Progenitor cell of endocrine pancreas (in vitro differentiated cells): ENCODE results near the gene ABLIM1. TPM values are rescaled to one million over a fixed set of nuclear protein-coding genes. Genes with fewer than 3 reads are reported as not detected.

Experiments
- DNase-seq: peaks from one replicate; pipeline ENCODE4 v3.0.0; 2021; ENCODE audit warnings: low spot score; ENCODE audit not compliant: unreplicated experiment
- H3K27ac Mint-ChIP-seq: 2 replicates; pipeline ENCODE4 v1.8.0; 2021; ENCODE audit warnings: mild to moderate bottlenecking, moderate library complexity, mixed read lengths
- H3K27me3 Mint-ChIP-seq: 2 replicates; pipeline ENCODE4 v1.8.0; 2021; ENCODE audit warnings: mixed read lengths
- H3K36me3 Mint-ChIP-seq: 2 replicates; pipeline ENCODE4 v1.8.0; 2022; ENCODE audit warnings: mixed read lengths; ENCODE audit not compliant: insufficient read depth
- H3K4me1 Mint-ChIP-seq: 2 replicates; pipeline ENCODE4 v1.8.0; 2021; ENCODE audit warnings: low read depth, mixed read lengths
- H3K4me3 Mint-ChIP-seq: 2 replicates; pipeline ENCODE4 v1.8.0; 2021; ENCODE audit warnings: low read depth, mild to moderate bottlenecking, moderate library complexity, mixed read lengths
- H3K9me3 Mint-ChIP-seq: 2 replicates; pipeline ENCODE4 v1.8.0; 2021; ENCODE audit warnings: low read depth, mixed read lengths
- total RNA-seq: library from RNA; stranded (reverse); gene quantifications from 2 replicates; pipeline ENCODE4 v1.2.1, GENCODE V29; 2021
- TF ChIP-seq, protein P1 (sequence below): fragments of 200-600 bp; sonication (generic); IDR thresholded peaks from one replicate; pipeline ENCODE4 v1.5.0; 2021; ENCODE audit warnings: antibody characterized with exemption, mild to moderate bottlenecking; ENCODE audit not compliant: unreplicated experiment

The ABLIM1 gene
- total RNA-seq, 1 donor from 2014 or later = 59.1 TPM

DNA sequence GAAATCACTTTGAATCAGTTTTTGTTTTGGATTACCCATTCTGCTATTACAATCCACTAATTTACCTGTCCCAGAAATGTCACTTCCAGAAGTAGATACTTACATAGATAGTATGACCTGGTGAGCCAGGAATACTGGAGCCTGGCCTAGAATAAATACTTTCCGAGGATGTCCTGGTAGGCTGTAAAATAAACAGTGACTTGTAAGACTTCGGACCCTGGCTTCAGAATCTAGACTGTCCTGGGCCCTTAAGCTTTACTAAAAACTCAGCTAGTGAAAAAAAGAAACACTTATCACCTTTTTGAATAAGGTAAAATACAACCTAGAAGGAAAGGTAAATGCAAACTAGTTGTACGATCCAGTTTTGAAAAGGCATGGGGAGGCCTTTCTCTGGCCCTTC is 184.3 kb downstream of the ABLIM1 start:
- Mint-ChIP-seq H3K27ac (no peak overlapping the region), H3K27me3 (no peaks in the 10 kb centered on the region), H3K9me3 (no peaks in the 10 kb centered on the region), H3K36me3 (peaks cover 6% of the 10 kb centered on the region), H3K4me1 (peaks cover 10% of the 10 kb centered on the region), H3K4me3 (no peak overlapping the region)
- TF ChIP-seq, protein P1, sequence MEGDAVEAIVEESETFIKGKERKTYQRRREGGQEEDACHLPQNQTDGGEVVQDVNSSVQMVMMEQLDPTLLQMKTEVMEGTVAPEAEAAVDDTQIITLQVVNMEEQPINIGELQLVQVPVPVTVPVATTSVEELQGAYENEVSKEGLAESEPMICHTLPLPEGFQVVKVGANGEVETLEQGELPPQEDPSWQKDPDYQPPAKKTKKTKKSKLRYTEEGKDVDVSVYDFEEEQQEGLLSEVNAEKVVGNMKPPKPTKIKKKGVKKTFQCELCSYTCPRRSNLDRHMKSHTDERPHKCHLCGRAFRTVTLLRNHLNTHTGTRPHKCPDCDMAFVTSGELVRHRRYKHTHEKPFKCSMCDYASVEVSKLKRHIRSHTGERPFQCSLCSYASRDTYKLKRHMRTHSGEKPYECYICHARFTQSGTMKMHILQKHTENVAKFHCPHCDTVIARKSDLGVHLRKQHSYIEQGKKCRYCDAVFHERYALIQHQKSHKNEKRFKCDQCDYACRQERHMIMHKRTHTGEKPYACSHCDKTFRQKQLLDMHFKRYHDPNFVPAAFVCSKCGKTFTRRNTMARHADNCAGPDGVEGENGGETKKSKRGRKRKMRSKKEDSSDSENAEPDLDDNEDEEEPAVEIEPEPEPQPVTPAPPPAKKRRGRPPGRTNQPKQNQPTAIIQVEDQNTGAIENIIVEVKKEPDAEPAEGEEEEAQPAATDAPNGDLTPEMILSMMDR = no peak
- DNase-seq = no peak

DNA sequence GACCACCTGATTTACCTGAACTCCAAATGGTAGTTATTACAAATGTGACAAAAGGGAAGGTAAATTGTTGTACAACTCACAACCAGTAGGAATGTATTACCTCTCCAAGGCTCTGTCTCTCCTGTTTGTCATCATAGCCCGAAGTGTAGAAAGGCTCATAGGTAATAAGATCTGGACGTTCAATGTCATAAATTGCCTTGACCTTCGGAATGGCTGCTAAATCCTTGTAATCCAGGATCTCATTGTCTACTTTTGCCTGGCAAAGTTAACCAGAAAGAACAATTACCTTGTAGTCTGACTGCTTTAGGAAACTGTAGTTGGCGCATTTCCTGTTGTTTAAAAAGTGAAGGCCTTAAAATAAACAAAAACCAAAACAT is 185.2 kb downstream of the ABLIM1 start:
- Mint-ChIP-seq H3K36me3 (peaks cover 6% of the 10 kb centered on the region), H3K9me3 (no peaks in the 10 kb centered on the region), H3K4me1 (peaks cover 10% of the 10 kb centered on the region), H3K4me3 (no peak overlapping the region), H3K27me3 (no peaks in the 10 kb centered on the region), H3K27ac (peak overlapping the region; percentile 65)
- TF ChIP-seq, protein P1 = no peak
- DNase-seq = no peak

DNA sequence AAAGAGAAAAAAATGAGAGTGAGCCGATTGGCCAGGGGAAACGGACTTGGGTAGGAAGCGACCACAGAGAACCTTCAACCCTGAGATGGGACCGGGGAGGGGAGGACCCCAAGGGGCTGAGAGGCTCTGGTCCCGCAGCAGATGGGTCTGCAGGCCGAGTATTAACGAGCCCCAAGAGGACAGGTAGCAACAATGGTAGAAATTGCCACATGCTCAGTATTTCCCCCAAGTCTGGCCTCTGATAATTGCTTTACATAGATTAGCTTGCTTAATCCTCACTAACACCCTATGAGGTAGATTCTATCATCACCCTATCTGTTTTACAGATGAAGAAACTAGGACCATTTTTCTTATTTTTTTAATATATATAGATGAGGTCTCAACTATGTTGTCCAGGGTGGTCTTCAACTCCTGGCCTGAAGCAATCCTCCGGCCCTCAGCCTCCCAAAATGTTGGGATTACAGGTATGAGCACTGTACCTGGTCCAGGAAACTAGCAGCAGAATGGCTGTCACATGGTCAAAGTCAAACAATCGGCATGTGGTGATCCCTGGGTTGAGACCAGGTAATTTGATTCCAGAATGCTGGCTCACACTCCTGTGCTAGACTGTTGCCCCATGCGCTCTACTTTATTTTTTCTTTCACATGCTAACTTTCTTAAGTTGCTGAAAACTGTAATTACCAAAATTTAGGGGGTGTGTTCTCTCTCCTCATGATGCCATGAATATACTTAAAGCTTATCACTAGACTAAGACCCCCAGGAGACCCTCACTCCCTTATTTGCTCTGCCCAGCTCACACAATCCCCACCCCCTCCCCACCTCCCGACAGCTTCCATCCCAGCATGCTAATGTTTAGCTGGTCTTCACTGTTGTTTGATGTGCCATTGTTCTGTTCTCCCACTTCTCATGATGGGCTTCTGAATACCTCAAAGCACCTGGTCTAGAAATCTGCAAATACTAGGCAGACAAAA is 185.9 kb downstream of the ABLIM1 start:
- Mint-ChIP-seq H3K4me3 (no peak overlapping the region), H3K4me1 (peaks cover 10% of the 10 kb centered on the region), H3K9me3 (no peaks in the 10 kb centered on the region), H3K27me3 (no peaks in the 10 kb centered on the region), H3K27ac (peak overlapping the region; percentile 65), H3K36me3 (peaks cover 7% of the 10 kb centered on the region)
- no peak for DNase-seq
- TF ChIP-seq, protein P1 = no peak

DNA sequence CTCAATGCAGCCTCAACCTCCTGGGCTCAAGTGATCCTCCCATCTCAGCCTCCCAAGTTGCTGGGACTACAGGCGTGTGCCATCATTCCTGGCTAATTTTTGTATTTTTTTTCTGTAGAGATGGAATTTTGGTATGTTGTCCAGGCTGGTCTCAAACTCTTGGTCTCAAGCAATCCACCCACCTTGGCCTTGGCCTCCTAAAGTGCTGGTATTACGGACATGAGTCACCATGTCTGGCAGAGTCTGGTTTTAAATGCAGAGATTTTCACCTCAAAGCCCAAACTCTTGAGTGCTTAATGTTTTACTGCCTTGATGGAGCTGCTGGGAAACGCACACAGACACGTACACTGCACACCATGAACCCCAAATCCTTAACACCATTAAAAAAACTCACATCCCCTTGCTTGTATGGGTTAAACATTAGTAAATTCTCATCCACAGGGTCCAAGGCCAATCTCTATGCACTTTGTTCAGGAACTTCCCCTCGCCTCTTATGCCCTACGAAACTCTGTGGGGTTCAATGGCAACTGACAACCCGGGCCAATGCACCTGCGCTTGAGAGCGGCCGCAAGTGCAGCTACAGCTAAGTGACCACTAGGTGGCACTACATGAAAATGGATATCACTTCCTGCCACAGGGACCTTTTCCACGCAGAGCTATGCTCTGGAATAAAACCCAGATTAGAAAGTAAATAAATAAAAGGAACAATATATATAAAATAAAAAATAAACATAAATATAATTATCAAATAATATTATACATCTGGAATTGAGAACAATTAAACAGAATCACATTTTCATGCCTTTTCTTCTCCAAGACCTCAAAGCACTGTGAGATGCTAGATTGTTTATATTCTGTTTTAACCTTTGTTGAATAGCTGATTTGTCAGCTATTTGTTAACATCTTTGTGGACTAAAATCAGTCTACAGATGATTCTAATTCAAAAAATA is 186.8 kb downstream of the ABLIM1 start:
- TF ChIP-seq, protein P1 = peak; percentile 92

DNA sequence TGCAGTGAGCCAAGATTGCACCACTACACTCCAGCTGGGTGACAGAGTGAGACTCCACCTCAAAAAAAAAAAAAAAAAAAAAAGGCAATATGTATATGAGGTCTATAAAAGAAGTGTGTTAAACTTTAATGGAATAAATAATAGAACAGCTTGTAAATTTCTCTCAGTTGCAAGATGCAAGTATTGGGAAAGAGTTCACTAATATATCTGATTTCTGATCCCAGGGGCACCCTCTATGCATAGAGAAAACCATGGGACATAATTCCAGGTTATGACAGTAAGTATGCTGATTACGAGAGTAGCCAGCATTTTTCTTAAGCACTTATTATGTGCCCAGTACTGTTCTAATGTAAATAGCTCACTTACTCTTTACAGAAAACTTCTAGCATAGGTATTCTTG is 187.7 kb downstream of the ABLIM1 start:
- TF ChIP-seq, protein P1 = no peak
- H3K4me3 Mint-ChIP-seq = no peak overlapping the region
- H3K9me3 Mint-ChIP-seq = no peaks in the 10 kb centered on the region
- peaks cover 10% of the 10 kb centered on the region for H3K4me1 Mint-ChIP-seq
- H3K27me3 Mint-ChIP-seq = no peaks in the 10 kb centered on the region
- peaks cover 8% of the 10 kb centered on the region for H3K36me3 Mint-ChIP-seq
- no peak overlapping the region for H3K27ac Mint-ChIP-seq
- no peak for DNase-seq

More for the DNA sequence above, 186.8 kb downstream of the ABLIM1 start:
- Mint-ChIP-seq H3K9me3 (no peaks in the 10 kb centered on the region), H3K27ac (no peak overlapping the region), H3K27me3 (no peaks in the 10 kb centered on the region), H3K4me3 (no peak overlapping the region), H3K36me3 (peaks cover 7% of the 10 kb centered on the region), H3K4me1 (peaks cover 10% of the 10 kb centered on the region)
- DNase-seq = peak; percentile 21
